ENCODE data around the gene HEPH. TPM values are rescaled to one million over a fixed set of nuclear protein-coding genes. Genes with fewer than 3 reads are reported as not detected.
"Not testable (repeated sequence)": the region's sequence is repeated elsewhere in the genome, so short reads cannot be mapped to it uniquely, and the experiment has no call there.

HEPH gene
- total and polyA plus RNA-seq, 4 donors = 0.68 to 2.5 (median 1.6) TPM

- H3K27me3 ChIP-seq (ENCODE audit: control insufficient read depth in 4 of 4, insufficient read depth in 4 of 4, low read length in 3 of 4) = no peaks in the 10 kb centered on the region
- TF ChIP-seq JUND (IDR thresholded peaks at IDR 0.05) (no peak), FOXA2 (IDR thresholded peaks at IDR 0.05) (no peak), RXRA (IDR thresholded peaks at IDR 0.05) (no peak), YY1 (IDR thresholded peaks at IDR 0.05) (no peak), FOXA1 (IDR thresholded peaks at IDR 0.05) (no peak), REST (IDR thresholded peaks at IDR 0.05) (no peak), NR2F2 (IDR thresholded peaks at IDR 0.05) (no peak), SP1 (IDR thresholded peaks at IDR 0.05) (no peak), HNF4G (IDR thresholded peaks at IDR 0.05) (no peak)
These were observed 33.6 kb upstream of the HEPH start for GRCh38 chrX:66130469-66130868.

GRCh38 chrX:66135284-66135683 is 28.8 kb upstream of the HEPH start:
- 87% methylated on average over 4 of the region's 4 CpGs for WGBS
- H3K27ac ChIP-seq (ENCODE audit: low read depth in 1 of 2, low read length in 2 of 2); H3K9me3 ChIP-seq (ENCODE audit: control insufficient read depth in 4 of 4, low read length in 3 of 4); H3K9ac ChIP-seq (ENCODE audit: low read depth in 1 of 2, low read length in 2 of 2); H3K27me3 ChIP-seq (ENCODE audit: control insufficient read depth in 4 of 4, insufficient read depth in 4 of 4, low read length in 3 of 4); H3K4me3 ChIP-seq (ENCODE audit: low read depth in 1 of 3, low read length in 3 of 3); DNase-seq (ENCODE audit: low spot score); H3K36me3 ChIP-seq (ENCODE audit: control insufficient read depth in 4 of 4, insufficient read depth in 3 of 4, low read depth in 1 of 4, low read length in 3 of 4); H3K4me1 ChIP-seq (ENCODE audit: control insufficient read depth in 4 of 4, insufficient read depth in 4 of 4, low read length in 3 of 4): not testable (repeated sequence)

More at GRCh38 chrX:66130469-66130868, 33.6 kb upstream of the HEPH start:
- Histone ChIP-seq H3K4me3 (ENCODE audit: low read depth in 1 of 3, low read length in 3 of 3) (no peak overlapping the region), H3K4me1 (ENCODE audit: control insufficient read depth in 4 of 4, insufficient read depth in 4 of 4, low read length in 3 of 4) (no peaks in the 10 kb centered on the region), H3K9ac (ENCODE audit: low read depth in 1 of 2, low read length in 2 of 2) (no peak overlapping the region), H3K27ac (ENCODE audit: low read depth in 1 of 2, low read length in 2 of 2) (no peak overlapping the region), H3K9me3 (ENCODE audit: control insufficient read depth in 4 of 4, low read length in 3 of 4) (no peaks in the 10 kb centered on the region), H3K36me3 (ENCODE audit: control insufficient read depth in 4 of 4, insufficient read depth in 3 of 4, low read depth in 1 of 4, low read length in 3 of 4) (no peaks in the 10 kb centered on the region)
- no peak for DNase-seq (ENCODE audit: low spot score)

DNA sequence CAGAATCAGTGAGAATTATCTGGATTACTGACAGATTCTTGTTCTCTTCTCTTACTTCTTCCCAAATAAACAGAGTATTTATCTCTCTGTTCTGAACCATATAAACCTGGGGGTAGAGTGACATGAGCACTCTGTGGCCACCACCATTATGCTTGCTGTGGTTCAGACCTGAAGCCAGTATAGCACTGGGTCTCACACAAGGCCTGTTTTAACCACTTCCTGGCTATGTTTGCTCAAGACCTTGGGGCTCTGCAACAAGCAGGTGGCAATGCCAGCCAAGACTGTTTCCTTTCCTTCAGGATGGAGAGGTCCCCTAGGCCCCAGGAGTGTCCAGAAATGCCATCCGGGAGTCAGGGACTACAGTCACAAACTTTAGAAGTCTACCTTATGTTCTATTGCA is 21.7 kb upstream of the HEPH start:
- 72% methylated on average over 1 of the region's 1 CpG for WGBS
- TF ChIP-seq NR2F2 (IDR thresholded peaks at IDR 0.05) (no peak), REST (IDR thresholded peaks at IDR 0.05) (no peak), SP1 (IDR thresholded peaks at IDR 0.05) (no peak), RXRA (IDR thresholded peaks at IDR 0.05) (no peak), RAD21 (IDR thresholded peaks at IDR 0.05) (no peak)
- TF ChIP-seq, protein P1, sequence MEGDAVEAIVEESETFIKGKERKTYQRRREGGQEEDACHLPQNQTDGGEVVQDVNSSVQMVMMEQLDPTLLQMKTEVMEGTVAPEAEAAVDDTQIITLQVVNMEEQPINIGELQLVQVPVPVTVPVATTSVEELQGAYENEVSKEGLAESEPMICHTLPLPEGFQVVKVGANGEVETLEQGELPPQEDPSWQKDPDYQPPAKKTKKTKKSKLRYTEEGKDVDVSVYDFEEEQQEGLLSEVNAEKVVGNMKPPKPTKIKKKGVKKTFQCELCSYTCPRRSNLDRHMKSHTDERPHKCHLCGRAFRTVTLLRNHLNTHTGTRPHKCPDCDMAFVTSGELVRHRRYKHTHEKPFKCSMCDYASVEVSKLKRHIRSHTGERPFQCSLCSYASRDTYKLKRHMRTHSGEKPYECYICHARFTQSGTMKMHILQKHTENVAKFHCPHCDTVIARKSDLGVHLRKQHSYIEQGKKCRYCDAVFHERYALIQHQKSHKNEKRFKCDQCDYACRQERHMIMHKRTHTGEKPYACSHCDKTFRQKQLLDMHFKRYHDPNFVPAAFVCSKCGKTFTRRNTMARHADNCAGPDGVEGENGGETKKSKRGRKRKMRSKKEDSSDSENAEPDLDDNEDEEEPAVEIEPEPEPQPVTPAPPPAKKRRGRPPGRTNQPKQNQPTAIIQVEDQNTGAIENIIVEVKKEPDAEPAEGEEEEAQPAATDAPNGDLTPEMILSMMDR (IDR thresholded peaks at IDR 0.05; ENCODE audit: low read depth, low read length, missing input control) = no peak
- Histone ChIP-seq H3K36me3 (ENCODE audit: control insufficient read depth in 4 of 4, insufficient read depth in 3 of 4, low read depth in 1 of 4, low read length in 3 of 4) (no peaks in the 10 kb centered on the region), H3K9ac (ENCODE audit: low read depth in 1 of 2, low read length in 2 of 2) (no peak overlapping the region), H3K4me3 (ENCODE audit: low read depth in 1 of 3, low read length in 3 of 3) (no peak overlapping the region), H3K9me3 (ENCODE audit: control insufficient read depth in 4 of 4, low read length in 3 of 4) (no peaks in the 10 kb centered on the region), H3K27me3 (ENCODE audit: control insufficient read depth in 4 of 4, insufficient read depth in 4 of 4, low read length in 3 of 4) (no peaks in the 10 kb centered on the region), H3K27ac (ENCODE audit: low read depth in 1 of 2, low read length in 2 of 2) (no peak overlapping the region), H3K4me1 (ENCODE audit: control insufficient read depth in 4 of 4, insufficient read depth in 4 of 4, low read length in 3 of 4) (no peaks in the 10 kb centered on the region)
- no peak for DNase-seq (ENCODE audit: low spot score)
